Renal pelvis (tissue), 4 donors: ENCODE results near the gene KIF2A. TPM values are rescaled to one million over a fixed set of nuclear protein-coding genes. Genes with fewer than 3 reads are reported as not detected.
A peak's percentile ranks its signal among the peaks of the same experiment; 100 is the strongest.

Experiments
- DNase-seq: peaks from one replicate; pipeline ENCODE4 v3.0.0-alpha.2; 2013
- polyA plus RNA-seq, 3 donors: library from polyadenylated mRNA; unstranded; fragments of 120-200 nt; gene quantifications; one replicate each; pipeline ENCODE4 v1.2.1, GENCODE V29; 2013; ENCODE audit not compliant: insufficient read length in 3 of 3

The KIF2A gene
- polyA plus RNA-seq, 3 donors: 47.5 to 49.6 (median 48.0) TPM

- DNase-seq: no peak
These were observed 67.4 kb downstream of the KIF2A start for GRCh38 chr5:62373382-62373781.

- DNase-seq: no peak
These were observed 68.1 kb downstream of the KIF2A start for GRCh38 chr5:62374090-62374489.

- DNase-seq: no peak
These were observed 69.6 kb downstream of the KIF2A start for GRCh38 chr5:62375627-62376026.

- no peak for DNase-seq
These were observed 70.1 kb downstream of the KIF2A start for GRCh38 chr5:62376064-62376463.

GRCh38 chr5:62385131-62385530 is 79.1 kb downstream of the KIF2A start:
- peak; percentile 15 for DNase-seq

GRCh38 chr5:62385816-62386400 is 79.9 kb downstream of the KIF2A start:
- DNase-seq: no peak

- DNase-seq: no peak
These were observed 80.8 kb downstream of the KIF2A start for GRCh38 chr5:62386824-62387223.

- DNase-seq: no peak
These were observed 89.4 kb downstream of the KIF2A start for GRCh38 chr5:62395210-62395950.

- peak; percentile 98 for DNase-seq
These were observed 97.6 kb downstream of the KIF2A start, which contains the start of gene DIMT1 for GRCh38 chr5:62403411-62404250. DIMT1 (minus strand) TSS chr5:62403905; CDS start chr5:62403772, 133 bp downstream.

- peak; percentile 99 for DNase-seq
These were observed 106.7 kb downstream of the KIF2A start, which contains the start of gene IPO11 for GRCh38 chr5:62412549-62413329. IPO11 (plus strand) TSS chr5:62412763; CDS start chr5:62437280, 24,517 bp downstream.

- no peak for DNase-seq
These were observed 107.7 kb downstream of the KIF2A start for GRCh38 chr5:62413711-62414110.

- DNase-seq: no peak
These were observed 112.6 kb downstream of the KIF2A start for GRCh38 chr5:62418462-62419076.

- DNase-seq: no peak
These were observed 113.6 kb downstream of the KIF2A start for GRCh38 chr5:62419609-62420008.

GRCh38 chr5:62421414-62421813 is 115.4 kb downstream of the KIF2A start:
- no peak for DNase-seq

GRCh38 chr5:62424763-62425162 is 118.8 kb downstream of the KIF2A start:
- no peak for DNase-seq

GRCh38 chr5:62431735-62432620 is 126.0 kb downstream of the KIF2A start:
- DNase-seq: no peak

GRCh38 chr5:62432621-62433064 is 126.6 kb downstream of the KIF2A start:
- DNase-seq: no peak
